GM21360 (cell line): ENCODE data around the gene PARN.
"Not testable (repeated sequence)": the region's sequence is repeated elsewhere in the genome, so short reads cannot be mapped to it uniquely, and the experiment has no call there.

Source experiments
- ATAC-seq: cut with Tn5 transposase; IDR thresholded peaks from one replicate; pipeline ENCODE4 v1.9.1; 2021; ENCODE audit warnings: mild to moderate bottlenecking, moderate library complexity; ENCODE audit not compliant: unreplicated experiment

PARN gene

DNA sequence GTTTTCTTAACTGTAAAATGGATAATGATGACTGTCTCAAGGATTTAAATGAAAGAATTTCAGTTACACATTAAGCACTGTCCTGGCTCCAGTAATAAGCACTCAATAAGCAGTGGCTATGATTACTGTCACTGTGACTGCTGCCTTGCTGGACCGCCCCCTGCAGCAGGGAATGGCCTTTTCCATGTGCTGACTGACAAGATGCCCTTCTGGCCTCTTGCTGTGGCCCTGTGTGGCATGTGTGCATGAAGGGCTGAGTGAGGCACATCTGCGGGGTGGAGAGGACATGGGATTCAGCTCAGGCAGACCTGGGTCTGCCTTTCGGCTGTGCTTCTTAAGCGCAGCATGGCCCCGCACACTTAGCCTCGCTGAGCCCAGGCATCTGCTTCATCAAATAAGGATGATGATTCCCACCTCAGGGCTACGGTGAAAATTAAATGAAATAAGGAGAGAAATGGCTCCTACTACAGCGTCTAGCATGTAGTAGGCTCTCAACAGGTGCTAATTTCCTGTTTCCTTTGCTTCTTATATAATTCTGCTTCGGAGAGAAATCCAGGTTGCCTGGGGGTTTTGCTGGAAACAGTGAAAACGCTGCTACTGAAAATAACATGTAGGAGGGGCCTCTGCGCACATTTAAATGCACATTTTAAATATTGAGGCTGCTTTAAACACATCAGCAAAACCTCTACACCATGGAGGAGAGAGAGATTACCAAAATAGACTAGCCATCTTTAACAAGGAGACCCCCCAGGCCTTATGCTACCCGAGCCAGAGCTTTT, 183.9 kb downstream of the PARN start:
- no peak for ATAC-seq

DNA sequence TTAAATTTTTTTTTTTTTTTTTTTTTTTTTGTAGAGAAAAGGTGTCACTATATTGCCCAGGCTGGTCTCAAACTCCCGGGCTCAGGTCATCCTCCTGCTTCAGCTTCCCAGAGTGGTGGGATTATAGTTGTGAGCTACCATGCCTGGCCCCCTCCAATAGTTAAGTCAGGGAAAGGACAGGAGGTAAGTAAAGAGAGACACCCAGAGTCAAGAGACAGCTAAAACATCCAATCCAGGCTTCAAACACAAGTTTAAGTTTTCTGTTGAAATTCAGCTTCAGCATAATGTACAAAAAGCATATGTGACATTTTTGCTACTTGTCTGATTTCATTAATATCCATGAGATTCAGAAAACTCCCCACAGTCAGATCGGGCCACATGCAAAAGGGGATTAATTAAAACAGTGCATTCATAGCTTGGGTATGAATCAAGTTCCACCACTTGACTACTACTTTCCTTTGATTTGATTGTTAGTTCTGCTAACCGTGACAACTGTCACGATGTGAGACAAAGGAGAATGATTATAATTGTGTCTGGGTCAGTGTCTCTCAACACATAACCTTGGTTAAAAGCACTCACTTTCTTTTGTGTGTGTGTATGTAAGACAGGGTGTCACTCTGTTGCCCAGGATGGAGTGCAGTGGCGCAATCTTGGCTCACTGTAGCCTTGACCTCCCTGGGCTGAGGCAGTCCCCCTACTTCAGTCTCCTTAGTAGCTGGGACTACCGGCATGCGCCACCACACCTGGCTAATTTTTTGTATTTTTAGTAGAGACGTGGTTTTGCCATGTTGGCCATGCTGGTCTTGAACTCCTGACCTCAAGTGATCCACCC, 184.9 kb downstream of the PARN start:
- no peak for ATAC-seq

DNA sequence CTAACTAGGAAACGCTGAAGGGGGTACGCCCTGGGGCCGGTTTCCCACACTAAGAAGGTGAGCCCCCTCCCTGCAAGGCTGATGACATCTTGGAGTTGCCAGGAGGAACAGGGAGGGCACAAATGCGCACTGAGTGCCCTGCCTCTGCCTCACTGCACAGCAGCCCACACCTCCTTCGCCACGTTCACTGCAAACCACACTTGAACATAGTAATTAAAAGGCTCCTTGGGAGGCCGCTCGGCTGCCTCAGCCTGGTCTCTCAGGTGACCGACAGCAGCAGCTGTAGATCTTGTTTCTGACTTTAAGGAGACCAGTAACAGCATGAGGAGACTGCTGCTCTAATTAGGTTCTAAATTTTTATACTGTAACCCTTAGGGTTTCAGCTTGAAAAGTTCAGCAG, 188.5 kb downstream of the PARN start:
- ATAC-seq = not testable (repeated sequence)

DNA sequence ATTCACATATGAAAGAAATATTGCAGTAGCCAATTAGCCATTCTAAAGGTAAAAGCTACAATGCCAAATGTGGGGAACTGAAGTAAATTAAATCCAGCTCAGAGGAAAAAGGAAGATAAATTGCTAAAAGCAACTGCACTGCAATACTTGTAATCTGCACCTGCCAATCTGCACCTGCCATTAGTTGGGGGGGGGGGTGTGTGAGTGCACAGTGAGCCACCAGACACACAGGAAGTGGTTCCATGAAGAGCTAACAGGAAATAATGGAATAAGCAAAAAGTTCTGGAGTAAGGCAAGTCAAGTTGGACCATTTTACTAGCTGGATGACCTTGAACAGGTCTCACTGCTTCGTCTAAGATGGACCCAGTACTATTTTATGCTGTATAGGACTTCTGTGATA, 191.8 kb downstream of the PARN start:
- no peak for ATAC-seq

DNA sequence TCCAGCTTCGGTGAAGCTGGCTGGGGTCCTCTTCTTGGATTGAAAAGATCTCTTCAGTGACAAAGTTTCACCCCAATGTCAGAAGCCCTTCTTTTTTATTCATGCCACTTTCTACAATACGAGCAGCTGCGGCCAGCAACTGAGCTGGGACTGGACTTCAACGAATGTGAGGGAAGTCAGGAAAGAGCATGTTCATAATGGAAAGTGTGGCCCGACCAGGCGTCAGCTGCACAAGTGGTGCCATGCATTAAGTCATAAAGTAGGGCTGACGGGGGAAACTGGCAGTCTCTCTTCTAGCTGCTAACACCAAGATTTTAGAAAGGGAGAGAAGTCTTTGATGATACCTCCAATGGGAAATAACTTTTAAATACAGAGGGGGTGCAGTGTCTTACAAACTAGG, 192.6 kb downstream of the PARN start:
- no peak for ATAC-seq

DNA sequence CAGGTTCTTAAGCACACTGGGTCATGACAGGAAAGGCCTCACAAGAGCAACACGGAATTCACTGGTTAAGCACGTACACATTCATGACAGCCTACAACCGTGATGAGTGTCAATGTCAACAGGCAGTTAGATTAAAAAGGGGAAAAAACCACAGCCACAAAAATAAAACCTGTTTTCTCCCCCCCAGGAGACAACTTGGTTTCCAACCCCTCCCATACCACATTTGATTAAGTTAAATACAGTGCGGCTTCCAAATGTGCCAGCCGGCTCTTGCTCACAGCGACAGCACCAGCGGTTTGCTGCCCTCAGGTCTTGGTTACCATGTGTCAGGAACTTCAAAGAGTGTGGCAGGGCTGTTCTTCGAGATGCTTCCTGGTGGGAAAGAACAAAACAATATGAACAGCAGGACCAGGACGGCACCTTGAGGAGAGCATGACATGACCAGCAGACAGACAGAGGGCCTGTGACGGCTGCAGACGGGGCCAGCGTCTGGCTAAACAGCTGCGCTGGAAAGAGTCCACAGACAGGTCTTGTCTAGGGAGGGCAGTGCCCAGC, 193.6 kb downstream of the PARN start:
- no peak for ATAC-seq

DNA sequence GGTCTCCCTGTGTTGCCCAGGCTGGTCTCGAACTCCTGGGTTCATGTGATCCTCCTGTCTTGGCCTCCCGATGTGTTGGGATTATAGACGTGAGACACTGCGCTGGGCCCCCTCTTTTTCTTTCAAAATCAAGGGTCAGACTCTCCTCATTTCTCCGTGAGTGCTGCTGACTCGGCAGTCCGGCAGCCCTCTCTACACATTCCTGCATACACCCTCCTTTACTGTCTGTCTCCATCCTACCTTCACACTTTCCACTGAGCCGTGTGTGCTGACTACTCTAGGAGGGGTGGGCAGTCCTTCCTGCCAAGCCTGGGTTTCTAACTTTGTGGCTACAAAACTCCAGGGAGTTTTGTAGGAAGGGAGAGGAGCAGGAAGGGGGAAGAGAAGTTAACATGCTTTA, 195.2 kb downstream of the PARN start:
- no peak for ATAC-seq

DNA sequence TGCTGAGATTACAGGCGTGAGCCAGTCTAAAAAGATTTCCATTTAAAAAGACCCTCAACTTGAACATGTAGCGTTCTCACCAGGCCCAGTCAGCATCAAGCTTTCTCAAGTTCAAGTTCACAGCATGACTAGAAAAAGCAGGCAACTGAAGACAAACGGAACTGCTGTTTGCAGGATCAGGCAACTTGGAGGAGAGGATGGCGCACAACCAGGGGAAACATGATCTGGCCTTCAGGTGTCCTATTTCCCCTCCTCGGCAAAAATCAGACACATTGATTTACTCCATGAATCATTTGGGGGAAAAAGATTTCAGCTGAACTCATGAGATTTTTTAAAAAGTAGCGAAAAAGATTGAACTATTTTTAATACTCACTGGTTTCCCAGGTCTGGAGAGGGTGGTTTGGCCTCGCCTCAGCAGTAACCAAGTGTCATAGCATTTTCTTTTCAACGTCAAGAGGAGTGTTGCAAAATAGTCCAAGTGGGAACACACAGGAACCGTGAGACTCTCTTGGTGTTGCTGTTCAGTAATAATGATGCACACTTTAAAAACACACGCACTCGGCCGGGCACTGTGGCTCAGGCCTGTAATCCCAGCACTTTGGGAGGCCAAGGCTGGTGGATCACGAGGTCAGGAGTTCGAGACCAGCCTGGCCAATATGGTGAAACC, 201.0 kb downstream of the PARN start:
- not testable (repeated sequence) for ATAC-seq

DNA sequence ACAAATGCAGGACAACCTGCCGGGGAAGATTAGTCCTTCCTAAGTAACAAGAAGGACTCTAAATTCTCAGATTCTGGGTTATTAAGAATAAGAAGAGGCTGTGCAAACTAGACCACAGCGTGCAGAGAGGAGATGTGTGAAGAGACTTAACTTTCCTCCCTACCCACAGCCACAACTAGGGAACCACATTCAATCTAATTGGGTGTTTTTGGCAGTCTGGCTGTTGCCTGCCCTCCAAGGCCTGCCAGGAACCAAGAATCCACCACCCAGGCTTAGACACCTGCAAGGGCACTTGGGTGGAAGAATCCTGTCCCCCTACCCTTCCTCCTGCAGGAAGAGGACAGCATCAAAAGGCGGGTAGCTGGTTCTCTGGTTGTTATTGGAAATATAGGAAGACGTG, 202.0 kb downstream of the PARN start:
- no peak for ATAC-seq

DNA sequence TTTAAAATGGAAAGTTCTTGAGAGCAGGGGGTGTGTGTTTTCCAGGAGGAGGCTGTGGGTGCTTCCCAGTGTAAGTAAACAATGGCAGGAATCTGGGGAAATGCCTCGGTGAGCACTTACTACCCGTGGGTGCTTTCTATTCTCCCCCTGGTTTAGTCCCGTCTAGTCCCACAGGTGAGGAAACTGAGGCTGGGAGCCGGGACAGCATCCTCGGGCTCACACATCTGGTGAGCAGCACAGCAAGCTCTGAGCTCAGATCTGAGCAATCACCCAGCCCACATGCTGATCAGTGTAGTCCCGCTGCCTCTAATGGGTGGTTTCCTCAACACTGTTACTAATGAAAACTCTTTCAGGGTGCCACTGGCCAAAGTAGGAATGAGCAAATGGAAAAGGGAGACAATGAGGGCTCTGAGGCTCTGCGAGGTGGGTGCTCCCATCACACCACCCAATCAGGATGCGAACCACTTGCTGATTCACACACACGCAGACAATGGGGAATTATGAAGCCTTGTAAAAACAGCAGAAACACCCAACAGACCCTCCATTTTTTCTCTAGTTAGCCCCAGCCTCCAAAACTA, 202.6 kb downstream of the PARN start:
- no peak for ATAC-seq

DNA sequence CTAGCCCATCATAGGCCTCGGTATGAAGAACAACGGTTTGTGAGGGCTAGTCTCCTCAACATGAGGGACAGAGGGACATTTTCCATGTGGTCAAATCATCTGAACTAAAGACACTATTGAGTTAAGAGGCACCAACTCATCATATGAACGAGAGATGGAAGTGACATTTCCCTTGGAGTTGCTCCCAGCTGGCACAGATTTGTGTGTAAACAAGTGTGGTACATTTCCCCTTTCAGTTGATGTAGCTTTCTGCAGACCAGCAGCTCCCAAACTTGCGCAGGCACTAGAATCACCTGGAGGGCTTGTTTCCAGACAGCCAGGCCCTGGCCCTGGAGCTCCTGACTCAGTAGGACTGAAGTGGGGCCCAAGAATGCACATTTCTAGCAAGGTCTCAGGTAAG, 205.5 kb downstream of the PARN start:
- ATAC-seq = no peak

DNA sequence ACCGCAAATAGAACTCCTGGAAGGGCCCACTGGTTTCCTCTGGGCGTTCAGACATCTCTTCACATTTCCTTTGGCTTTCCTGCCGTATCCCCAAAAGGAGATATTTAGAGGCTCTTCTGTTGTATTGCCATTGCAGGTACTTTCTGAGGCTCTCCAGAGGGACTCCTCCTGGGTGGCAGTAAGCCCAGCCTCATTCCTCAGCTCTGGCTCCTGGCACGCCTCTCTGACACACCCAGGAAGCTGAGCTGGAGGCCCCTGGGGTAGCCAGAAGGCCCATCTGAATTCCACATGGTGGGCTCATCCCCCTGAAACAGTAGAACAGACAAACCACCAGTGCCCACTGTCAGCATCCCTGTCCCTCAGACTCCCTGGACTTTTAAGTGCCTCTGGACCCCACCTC, 206.7 kb downstream of the PARN start:
- no peak for ATAC-seq

DNA sequence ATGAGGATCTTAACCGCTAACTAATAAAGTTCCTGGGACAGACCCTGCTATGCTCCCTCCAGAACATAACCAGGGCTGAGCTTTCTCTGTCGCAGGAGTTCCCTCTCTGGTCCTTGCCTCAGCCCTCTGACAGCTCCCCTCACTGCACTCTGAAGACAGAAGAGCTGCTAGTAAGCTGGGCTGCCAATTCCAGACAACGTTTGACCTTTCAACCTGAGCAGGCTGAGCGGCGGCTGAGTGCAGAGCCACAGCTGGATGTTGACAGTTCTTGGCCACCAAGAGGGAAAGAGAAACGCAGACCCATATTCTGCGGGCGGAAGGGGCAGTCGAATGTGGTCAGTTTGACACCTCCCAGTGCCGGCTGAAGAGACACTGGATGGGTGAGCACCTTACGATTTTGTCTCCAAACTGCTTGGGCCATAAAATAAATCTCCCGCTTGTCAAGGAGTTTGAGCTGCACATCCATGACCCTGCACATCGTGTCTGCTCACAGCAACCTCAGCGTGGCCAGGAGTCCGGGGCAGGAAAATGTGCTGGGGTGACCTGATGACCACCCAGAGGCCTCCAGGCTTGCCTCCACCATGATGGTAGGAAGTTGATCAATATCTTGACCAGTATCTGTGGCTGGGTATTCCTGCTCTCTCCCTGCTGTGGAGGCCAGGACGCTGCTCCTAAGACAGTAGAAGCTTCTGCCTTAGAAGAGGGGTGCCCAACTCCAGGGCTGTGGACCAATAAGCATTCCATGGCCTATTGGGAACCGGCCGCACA, 209.2 kb downstream of the PARN start:
- no peak for ATAC-seq

DNA sequence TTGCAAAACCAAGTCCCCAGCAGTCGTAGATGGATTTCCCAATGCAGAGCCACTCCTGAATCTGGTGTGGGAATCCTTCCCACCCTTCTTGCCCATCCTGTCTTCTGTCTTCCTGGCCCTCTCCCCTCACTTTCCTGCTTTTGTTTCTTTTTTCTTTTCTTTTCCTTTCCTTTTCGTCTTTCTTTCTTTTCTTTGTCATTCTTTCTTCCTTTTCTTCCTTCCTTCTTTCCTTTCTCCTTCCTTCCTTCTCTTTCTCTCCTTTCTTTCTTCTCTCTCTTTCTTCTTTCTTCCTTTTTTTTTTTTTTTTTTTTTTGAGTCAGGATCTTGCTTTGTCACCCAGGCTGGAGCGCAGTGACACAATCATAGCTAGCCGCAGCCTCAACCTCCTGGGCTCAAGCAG, 209.8 kb downstream of the PARN start:
- not testable (repeated sequence) for ATAC-seq

DNA sequence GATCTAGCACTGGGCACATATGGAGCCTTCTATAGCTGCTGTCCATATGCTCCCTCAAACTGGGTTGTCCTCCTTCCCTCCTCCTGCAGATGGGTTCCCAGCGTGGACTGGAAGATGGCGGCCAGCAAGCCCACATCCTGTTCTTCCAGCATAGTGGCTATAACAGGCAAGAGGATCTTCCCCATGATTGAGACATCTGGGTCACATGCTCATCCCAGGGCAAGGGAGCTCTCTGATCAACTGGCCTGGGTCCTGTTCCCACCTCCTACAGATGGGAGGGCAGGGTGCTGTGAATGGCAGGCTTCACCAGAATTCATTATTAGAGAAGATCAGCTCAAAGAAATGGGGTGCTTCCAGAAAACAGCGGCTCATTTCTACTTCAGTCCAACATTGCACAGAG, 210.2 kb downstream of the PARN start:
- ATAC-seq = no peak

DNA sequence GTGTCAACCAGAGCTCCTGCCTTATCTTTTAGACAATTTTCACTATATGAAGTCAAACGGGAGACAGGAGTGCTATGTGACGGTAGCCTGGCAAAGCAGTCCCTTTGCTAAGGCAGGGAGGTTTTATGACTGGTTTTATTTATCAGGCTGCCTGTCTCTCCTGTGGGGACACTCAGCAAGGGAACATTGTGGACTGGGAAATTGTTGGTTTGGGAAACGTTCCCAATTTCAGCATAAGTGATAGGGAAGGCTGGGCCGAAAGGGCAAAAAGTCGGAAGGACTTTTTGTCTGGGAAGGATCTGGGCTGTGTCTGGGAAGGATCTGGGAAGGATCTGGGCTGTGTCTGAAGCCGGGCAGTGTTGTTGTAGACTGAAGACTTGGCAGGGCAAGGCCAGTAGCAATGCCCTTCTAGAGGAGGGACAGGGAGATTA, 211.2 kb downstream of the PARN start:
- no peak for ATAC-seq

DNA sequence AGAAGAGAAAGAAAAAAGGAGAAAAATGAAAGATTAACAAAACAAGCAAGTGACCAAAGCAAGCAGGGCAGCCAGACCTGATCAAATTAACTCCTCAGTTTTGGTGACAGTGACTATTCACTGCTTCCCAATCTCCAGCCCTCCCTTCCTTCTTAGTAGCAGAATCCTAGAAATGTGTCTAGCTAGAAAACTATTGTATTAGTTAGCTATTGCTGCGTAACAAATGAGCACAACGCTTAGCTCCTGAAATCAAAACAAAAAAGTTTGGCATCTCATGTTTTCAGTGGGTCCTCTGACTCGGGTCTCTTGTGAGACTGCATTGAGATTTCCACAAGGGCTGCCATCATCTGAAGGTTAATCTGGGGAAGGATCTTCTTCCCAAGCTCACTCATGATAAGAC, 213.9 kb downstream of the PARN start:
- ATAC-seq = no peak

DNA sequence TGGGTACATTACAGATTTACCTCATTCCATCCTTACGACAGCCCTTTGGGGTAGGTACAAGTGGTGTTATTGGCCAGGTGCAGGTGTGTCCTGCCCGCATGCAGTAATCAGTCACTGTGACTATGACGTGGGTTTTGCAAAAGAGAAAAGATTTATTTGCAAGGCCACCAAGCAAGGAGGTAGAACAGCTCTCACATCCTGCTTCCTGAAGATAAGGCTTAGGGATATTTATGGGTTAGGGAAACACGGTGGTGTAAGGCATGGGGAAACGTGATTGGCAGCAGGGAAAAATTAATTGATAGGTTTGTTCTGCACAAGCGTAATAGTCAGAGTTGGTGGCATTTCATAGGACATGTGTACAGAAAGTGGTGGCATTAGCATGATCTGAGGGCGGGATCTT, 214.8 kb downstream of the PARN start:
- ATAC-seq = no peak

DNA sequence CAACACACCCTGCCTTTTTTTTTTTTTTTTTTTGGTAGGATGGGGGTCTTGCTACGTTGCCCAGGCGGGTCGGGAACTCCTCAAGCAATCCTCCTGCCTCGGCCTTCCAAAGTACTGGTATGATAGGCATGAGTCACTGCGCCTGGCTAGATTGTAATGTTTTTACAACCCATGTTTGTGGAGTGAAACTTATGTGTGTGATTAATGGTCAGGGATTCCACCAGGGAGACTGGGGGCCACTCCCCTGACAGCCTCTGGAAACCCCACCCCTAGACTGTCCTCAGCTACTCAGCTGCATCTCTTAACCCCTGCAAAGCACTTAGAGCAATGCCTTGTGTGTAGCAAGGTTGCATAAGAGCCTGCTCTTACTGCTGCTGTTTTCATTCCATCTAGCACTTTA, 220.5 kb downstream of the PARN start:
- no peak for ATAC-seq

DNA sequence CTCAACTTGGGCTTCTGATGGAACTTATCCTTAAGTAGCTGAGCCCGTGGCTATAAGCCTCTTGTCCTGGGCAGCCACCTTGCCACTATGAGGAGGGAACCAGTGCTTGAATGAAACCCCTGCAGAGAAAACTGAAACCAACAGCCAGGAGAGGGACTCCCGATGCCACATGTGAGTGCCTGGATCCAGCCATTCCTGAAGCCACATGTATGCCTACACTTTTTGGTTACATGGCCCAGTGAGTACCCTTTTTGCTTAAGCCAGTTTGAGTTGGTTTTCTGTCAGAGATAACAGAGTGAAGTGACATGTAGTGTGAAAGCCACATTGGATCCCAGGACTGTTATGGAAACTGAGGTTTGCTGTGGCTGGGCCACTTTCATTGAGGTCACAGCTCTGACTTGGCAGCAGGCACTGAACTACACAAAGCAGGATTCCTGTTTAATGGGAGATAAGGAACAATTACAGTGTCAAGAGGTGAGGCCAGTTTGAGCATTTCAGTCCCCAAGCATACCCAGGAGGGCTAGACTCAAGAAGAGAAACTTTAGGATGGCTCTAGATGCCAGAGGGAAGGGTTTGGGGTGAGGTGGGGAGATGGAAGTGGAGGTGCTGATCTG, 222.2 kb downstream of the PARN start:
- no peak for ATAC-seq
